ENCODE measurements around the gene TNIK.

- no peak for TF ChIP-seq CTCF (IDR thresholded peaks at IDR 0.05; ENCODE audit: low read depth, low read length, missing input control)
- TF ChIP-seq FOXA1 (IDR thresholded peaks at IDR 0.05): no peak
- TF ChIP-seq SP1 (IDR thresholded peaks at IDR 0.05): no peak
- no peak for TF ChIP-seq RAD21 (IDR thresholded peaks at IDR 0.05)
- TF ChIP-seq YY1 (IDR thresholded peaks at IDR 0.05): no peak
- no peak for TF ChIP-seq EGR1 (IDR thresholded peaks at IDR 0.05; ENCODE audit: low read depth in 2 of 2)
Observed at GRCh38 chr3:171269542-171269941, 190.7 kb downstream of the TNIK start.
